ENCODE results near the gene HERPUD1. TPM values are rescaled to one million over a fixed set of nuclear protein-coding genes. Genes with fewer than 3 reads are reported as not detected.
A peak's percentile ranks its signal among the peaks of the same experiment; 100 is the strongest.
"Not testable (repeated sequence)": the region's sequence is repeated elsewhere in the genome, so short reads cannot be mapped to it uniquely, and the experiment has no call there.

HERPUD1 gene
- total RNA-seq, 1 donor from 2014 or later: 108 TPM

DNA sequence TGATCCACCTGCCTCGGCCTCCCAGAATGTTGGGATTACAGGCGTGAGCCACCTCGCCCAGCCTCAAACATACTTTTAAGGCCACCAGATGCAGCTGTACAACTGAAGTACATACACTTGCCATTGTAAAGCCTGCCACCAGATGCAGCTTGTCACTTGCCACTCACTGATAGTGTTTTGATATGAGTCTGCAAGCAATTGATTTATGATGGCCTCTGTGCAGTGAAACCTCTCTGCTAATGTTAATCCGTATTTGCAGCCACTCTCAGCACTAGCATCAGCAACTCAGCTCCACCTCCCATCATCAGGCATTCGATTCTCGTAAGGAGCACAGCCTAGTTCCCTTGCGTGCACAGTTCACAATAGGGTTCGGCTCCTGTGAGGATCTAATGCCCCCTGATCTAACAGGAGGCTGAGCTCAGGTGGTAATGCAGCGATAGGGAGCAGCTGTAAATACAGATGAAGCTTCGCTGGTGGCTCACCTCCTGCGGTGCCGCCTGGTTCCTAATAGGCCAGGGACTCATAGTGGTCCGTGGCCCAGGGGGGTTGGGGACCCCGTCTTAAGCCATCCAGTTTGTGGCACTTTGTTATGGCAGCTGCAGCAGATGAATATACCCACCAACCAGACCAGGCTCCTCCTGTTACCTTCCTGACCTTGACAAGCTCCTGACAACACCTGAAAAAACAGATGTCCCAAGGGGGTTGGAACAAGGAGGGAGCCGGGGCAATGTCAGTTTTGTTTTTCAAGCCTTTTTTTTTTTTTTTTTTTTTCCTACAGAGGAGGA lies 1.3 kb upstream of the HERPUD1 start:
- Histone ChIP-seq H3K36me3 (peaks cover 0 to 11% of the 10 kb centered on the region in 2 donors), H3K27me3 (no peaks in the 10 kb centered on the region), H3K9me3 (no peaks in the 10 kb centered on the region), H3K27ac (peak overlapping the region; percentile 99 to 100), H3K4me3 (peak overlapping the region in 1 of 2 donors; percentile 99), H3K4me1 (peaks cover 12 to 14% of the 10 kb centered on the region in 2 donors)
- DNase-seq (ENCODE audit: low spot score in 2 of 2): no peak
- intact Hi-C loops (cut with DNase I): loop anchor here (5.0 to 10.0 kb wide), 7 partner anchors 257 to 1694 kb away; partner anchors contain the start of genes AMFR, CCDC102A, CNOT1 and KATNB1
- TF ChIP-seq, protein P1, sequence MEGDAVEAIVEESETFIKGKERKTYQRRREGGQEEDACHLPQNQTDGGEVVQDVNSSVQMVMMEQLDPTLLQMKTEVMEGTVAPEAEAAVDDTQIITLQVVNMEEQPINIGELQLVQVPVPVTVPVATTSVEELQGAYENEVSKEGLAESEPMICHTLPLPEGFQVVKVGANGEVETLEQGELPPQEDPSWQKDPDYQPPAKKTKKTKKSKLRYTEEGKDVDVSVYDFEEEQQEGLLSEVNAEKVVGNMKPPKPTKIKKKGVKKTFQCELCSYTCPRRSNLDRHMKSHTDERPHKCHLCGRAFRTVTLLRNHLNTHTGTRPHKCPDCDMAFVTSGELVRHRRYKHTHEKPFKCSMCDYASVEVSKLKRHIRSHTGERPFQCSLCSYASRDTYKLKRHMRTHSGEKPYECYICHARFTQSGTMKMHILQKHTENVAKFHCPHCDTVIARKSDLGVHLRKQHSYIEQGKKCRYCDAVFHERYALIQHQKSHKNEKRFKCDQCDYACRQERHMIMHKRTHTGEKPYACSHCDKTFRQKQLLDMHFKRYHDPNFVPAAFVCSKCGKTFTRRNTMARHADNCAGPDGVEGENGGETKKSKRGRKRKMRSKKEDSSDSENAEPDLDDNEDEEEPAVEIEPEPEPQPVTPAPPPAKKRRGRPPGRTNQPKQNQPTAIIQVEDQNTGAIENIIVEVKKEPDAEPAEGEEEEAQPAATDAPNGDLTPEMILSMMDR (IDR thresholded peaks at IDR 0.05): no peak

DNA sequence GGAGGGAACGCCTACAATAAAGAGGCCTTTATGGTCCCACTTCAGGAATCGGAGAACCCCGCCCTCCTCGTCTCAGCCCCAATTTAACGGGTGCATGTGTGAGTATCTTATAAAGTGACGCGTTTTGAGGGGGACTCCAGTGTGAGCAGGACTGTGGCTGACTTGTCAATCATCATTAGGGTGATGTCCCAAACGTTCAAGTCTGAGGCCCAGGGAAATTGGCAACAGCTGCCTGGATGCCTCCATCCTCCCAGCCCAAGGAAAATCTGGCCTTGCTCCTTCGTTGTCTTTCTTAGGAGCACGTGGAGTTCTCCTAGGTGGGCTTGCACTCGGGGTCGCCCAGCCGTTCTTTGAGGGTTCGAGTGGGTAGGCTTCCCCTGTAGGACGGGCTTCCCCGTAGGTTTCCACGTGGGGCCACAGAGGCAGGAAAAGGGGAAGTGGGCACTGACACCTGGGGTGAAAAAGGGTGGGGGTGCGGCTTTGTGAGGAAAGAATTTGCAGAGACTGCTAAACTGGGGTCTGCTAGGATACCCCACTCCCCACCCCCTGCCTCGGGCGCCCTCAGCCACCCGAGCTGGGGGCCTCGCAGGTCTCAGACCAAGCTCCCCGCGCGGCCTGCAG lies 561 bp upstream of the HERPUD1 start:
- H3K27ac ChIP-seq: peak overlapping the region; percentile 99 to 100

DNA sequence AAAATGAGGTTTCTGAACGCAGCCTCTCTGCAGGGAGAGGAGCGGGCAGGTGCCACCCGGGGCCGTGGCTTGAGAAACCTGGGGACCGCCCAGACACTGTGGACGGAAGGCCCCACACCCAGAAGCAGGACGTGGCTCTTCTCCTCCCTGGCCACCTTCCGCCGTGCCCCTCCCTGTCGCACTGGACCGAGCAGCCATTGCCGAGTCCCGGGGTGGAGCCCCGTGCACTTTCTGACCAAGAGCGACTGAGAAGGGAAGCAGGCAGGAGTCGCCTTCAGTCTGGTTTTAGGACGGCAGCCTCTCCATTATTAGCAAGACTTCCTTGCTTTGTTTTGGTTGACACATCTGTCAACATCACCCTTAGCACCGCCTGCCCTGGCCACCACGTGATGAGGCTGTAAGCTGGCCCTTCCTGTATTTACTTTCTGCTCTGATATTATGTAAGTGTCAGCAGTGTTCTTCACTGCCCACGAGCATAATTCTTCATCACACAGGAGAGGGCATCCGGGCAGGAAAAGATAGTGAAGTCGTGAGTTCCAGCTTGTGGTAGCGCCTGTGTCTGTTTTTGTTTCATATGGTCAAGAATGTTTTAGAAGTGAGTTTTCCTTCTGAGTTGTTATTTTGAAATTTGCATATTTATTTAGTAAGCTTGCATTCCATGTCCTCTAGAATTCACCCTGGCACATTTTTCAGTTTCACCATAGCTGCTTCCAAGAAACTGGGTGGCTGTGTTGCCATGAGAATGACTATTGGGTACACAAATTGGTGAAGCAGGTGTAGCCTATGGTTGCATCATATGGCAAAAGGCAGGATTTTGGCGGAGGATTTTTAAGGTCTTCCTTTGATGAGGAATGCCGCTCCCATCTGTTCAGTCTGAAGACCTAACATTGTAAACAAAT lies 1.0 kb downstream of the HERPUD1 start:
- Histone ChIP-seq H3K9me3 (no peaks in the 10 kb centered on the region), H3K4me3 (peak overlapping the region; percentile 99 to 100), H3K4me1 (peaks cover 12 to 17% of the 10 kb centered on the region in 2 donors), H3K36me3 (peaks cover 21 to 33% of the 10 kb centered on the region in 2 donors), H3K27ac (peak overlapping the region; percentile 99 to 100), H3K27me3 (no peaks in the 10 kb centered on the region)
- DNase-seq (ENCODE audit: low spot score in 2 of 2): peak; percentile 47 to 86
- intact Hi-C loops (cut with DNase I): loop anchor here (1.0 to 10.0 kb wide), 9 partner anchors 13 to 1692 kb away; partner anchors contain the start of genes AMFR, CCDC102A, CNOT1 and KATNB1
- TF ChIP-seq, protein P1 (IDR thresholded peaks at IDR 0.05): no peak

More for the DNA sequence above, 561 bp upstream of the HERPUD1 start:
- intact Hi-C loops (cut with DNase I): loop anchor here (5.0 to 10.0 kb wide), 7 partner anchors 256 to 1693 kb away; partner anchors contain the start of genes AMFR, CCDC102A, CNOT1 and KATNB1
- peak in 1 of 2 donors; percentile 73 for DNase-seq (ENCODE audit: low spot score in 2 of 2)
- Histone ChIP-seq H3K4me3 (peak overlapping the region; percentile 99 to 100), H3K9me3 (no peaks in the 10 kb centered on the region), H3K36me3 (peaks cover 5 to 18% of the 10 kb centered on the region in 2 donors), H3K27me3 (no peaks in the 10 kb centered on the region), H3K4me1 (peaks cover 12 to 17% of the 10 kb centered on the region in 2 donors)
- TF ChIP-seq, protein P1 (IDR thresholded peaks at IDR 0.05): no peak

DNA sequence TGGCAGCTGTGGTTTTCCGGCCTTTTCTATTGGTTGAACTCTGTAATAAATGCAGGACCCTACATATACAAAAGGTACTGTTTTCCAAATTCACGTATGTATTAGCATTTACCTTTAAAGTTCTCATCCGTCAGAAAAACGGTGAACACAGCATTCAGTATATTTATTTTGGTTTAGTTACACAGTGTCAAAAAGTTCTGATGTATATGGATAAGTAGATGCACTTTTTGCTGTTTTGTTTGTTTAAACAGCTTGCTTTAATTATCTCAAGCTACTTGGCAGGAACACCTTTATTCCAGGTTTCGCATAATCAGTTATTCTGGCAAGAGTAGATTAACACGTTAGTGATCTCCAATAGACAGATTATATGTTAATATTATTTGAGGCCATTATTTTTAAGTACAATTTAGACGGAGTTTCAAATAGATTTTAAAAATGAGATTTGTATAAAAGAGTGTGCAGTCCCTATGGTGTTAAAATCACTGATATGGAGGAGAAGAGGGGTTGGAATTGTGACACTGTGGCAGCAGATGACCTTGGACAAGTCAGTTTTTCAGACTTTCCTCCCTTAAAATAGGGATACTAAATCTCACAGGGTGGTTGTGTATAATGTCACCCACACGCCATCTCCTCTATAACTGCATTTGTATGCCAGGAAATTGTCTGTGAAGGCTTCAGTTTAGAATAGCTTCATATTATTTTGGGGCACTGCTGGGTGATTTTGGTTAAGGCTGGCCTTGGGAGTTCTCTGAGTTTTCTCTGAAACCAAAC lies 2.1 kb downstream of the HERPUD1 start:
- H3K4me1 ChIP-seq: peaks cover 12 to 17% of the 10 kb centered on the region in 2 donors
- H3K9me3 ChIP-seq: no peaks in the 10 kb centered on the region
- TF ChIP-seq, protein P1 (IDR thresholded peaks at IDR 0.05): no peak
- DNase-seq (ENCODE audit: low spot score in 2 of 2): no peak
- peak overlapping the region; percentile 99 to 100 for H3K4me3 ChIP-seq
- intact Hi-C loops (cut with DNase I): loop anchor here (1.0 to 10.0 kb wide), 9 partner anchors 12 to 1691 kb away; partner anchors contain the start of genes AMFR, CCDC102A, CNOT1 and KATNB1
- peaks cover 31 to 44% of the 10 kb centered on the region in 2 donors for H3K36me3 ChIP-seq
- peak overlapping the region; percentile 99 to 100 for H3K27ac ChIP-seq
- H3K27me3 ChIP-seq: no peaks in the 10 kb centered on the region

DNA sequence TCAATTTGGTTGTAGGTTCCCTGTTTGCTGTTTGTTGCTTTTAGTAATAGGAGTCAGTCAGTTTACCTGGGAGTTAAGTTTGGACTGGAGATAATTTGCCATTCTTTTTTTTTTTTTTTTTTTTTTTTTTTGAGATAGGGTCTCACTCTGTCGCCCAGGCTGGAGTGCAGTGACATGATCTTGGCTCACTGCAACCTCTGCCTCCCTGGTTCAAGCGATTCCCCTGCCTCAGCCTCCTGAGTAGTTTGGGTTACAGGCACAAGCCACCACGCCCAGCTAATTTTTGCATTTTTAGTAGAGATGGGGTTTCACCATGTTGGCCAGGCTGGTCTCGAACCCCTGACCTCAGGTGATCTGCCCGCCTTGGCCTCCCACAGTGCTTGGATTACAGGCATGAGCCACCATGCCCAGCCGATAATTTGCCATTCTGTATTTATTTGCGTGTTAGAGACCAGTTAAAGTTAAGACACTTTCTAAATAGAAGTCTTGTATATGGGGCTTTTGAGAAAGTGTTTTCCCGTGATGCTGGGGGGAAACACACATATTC lies 2.7 kb downstream of the HERPUD1 start:
- peaks cover 12 to 17% of the 10 kb centered on the region in 2 donors for H3K4me1 ChIP-seq
- not testable (repeated sequence) for H3K9me3 ChIP-seq; H3K27me3 ChIP-seq; DNase-seq (ENCODE audit: low spot score in 2 of 2)
- H3K36me3 ChIP-seq: peaks cover 38 to 50% of the 10 kb centered on the region in 2 donors
- H3K27ac ChIP-seq: peak overlapping the region in 1 of 2 donors; percentile 100
- intact Hi-C loops (cut with DNase I): loop anchor here (5.0 to 10.0 kb wide), 7 partner anchors 253 to 1690 kb away; partner anchors contain the start of genes AMFR, CCDC102A, CNOT1 and KATNB1
- peak overlapping the region; percentile 99 to 100 for H3K4me3 ChIP-seq

Measured in ascending aorta (tissue), 2 donors.